Smooth muscle cell (in vitro differentiated cells): ENCODE data around the gene ADIRF. TPM values are rescaled to one million over a fixed set of nuclear protein-coding genes. Genes with fewer than 3 reads are reported as not detected.

ENCODE experiments used
- DNase-seq: peaks from one replicate; lab custom pipeline; 2025; ENCODE audit not compliant: unreplicated experiment; lab: John Stamatoyannopoulos, UW
- H2AFZ ChIP-seq: fragments of 200-600 bp; sonication (generic); 2 replicates; pipeline ENCODE4 v1.6.0; 2016; ENCODE audit warnings: antibody characterized with exemption, low read depth, mild to moderate bottlenecking
- H3F3A ChIP-seq: fragments of 200-600 bp; sonication (generic); 2 replicates; pipeline ENCODE4 v1.6.0; 2017; ENCODE audit warnings: antibody characterized with exemption, low read depth
- H3K27ac ChIP-seq: fragments of 200-600 bp; sonication (generic); 2 replicates; pipeline ENCODE4 v1.5.1; 2016; ENCODE audit warnings: low read depth, mild to moderate bottlenecking
- H3K27me3 ChIP-seq: fragments of 200-600 bp; sonication (generic); 2 replicates; pipeline ENCODE4 v1.6.1; 2016; ENCODE audit warnings: low read depth, mild to moderate bottlenecking
- H3K36me3 ChIP-seq: fragments of 200-600 bp; sonication (generic); 2 replicates; pipeline ENCODE4 v1.5.1; 2016; ENCODE audit warnings: low read depth
- H3K4me1 ChIP-seq: fragments of 200-600 bp; sonication (generic); 2 replicates; pipeline ENCODE4 v1.5.1; 2016; ENCODE audit warnings: low read depth
- H3K4me2 ChIP-seq: fragments of 200-600 bp; sonication (generic); 2 replicates; pipeline ENCODE4 v1.6.0; 2016; ENCODE audit warnings: mild to moderate bottlenecking
- H3K4me3 ChIP-seq: fragments of 200-600 bp; sonication (generic); 2 replicates; pipeline ENCODE4 v1.5.1; 2016; ENCODE audit warnings: mild to moderate bottlenecking
- H3K79me2 ChIP-seq: fragments of 200-600 bp; sonication (generic); 2 replicates; pipeline ENCODE4 v1.6.0; 2016; ENCODE audit warnings: low read depth, mild to moderate bottlenecking
- H3K9ac ChIP-seq: fragments of 200-600 bp; sonication (generic); 2 replicates; pipeline ENCODE4 v1.6.0; 2016; ENCODE audit warnings: low read depth
- H3K9me3 ChIP-seq: fragments of 200-600 bp; sonication (generic); replicated peaks from 2 replicates; pipeline ENCODE4 v1.5.1; 2016; ENCODE audit warnings: low read depth
- H4K20me1 ChIP-seq: fragments of 200-600 bp; sonication (generic); 2 replicates; pipeline ENCODE4 v1.6.0; 2016; ENCODE audit warnings: low read depth
- WGBS: methylation state at CpG from one replicate; pipeline ENCODE4 v1.1.7; 2016; ENCODE audit warnings: low lambda C conversion rate; 5-methylcytosine and 5-hydroxymethylcytosine counted together
- polyA plus RNA-seq: library from polyadenylated mRNA; unstranded; fragments of >200 nt; fragmentation: Nextera tagmentation; extraction: Ambion mirVana; gene quantifications from 2 replicates; pipeline ENCODE4 v1.2.1, GENCODE V29; 2016
- total RNA-seq: library from RNA; depleted of rRNA; stranded (reverse); fragments of >200 nt; gene quantifications from 2 replicates; pipeline ENCODE4 v1.2.3, GENCODE V29; 2014
- TF ChIP-seq, protein P1 (sequence below): fragments of 200-600 bp; sonication (generic); IDR thresholded peaks from 2 replicates; pipeline ENCODE4 v1.5.1; 2017; ENCODE audit warnings: borderline replicate concordance, mild to moderate bottlenecking, antibody characterized with exemption; ENCODE audit not compliant: insufficient read depth, poor library complexity, severe bottlenecking

The ADIRF gene
- total and polyA plus RNA-seq, 2 experiments from 2014 or later, result 0.99 TPM; not detected in 1

DNA sequence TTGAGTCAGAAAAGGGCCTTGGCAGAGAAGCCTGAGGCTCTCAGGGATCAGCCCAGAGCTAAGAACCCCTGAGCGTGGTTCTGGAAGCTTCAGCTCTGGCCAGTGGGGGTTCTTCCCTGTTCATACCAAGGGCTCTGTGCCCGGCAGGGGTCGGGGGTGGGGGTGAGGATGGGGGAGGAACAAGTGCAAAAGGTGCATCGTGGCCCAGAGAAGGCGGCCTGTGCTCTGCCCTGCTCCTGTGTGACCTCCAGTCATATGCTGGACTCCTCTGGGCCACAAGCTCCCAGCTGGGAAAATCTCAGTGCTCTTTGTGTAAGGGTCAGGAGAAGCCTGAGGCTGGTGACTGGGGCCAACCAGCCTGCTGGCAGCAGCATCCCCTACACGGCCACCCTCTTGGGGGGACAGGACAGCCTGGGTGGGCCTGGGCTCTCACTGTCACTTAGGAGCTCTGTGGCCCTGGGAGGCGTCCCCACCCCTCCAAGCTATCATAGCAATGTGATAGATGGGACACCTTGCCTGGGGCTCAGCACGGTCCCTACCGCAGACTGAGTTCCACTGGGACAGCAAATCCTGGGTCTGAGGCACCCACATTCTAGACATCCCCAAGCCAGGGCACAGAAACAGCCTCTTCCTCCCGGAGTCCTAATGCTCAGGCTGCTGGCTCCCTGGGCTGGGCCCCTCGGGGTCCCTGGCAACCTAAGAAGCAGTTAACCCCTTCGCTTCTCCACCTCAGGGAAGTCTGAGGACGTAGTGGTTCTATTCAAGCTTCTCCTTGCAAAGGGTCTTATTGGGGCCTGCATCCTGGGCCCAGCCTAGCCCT, 13.4 kb upstream of the ADIRF start:
- H3K27me3 ChIP-seq, result no peaks in the 10 kb centered on the region
- H3K36me3 ChIP-seq, result no peaks in the 10 kb centered on the region
- H2AFZ ChIP-seq, result peak overlapping the region; percentile 82
- no peak overlapping the region for H3K9ac ChIP-seq
- H3K27ac ChIP-seq, result peak overlapping the region; percentile 51
- 52% methylated on average over 13 of the region's 13 CpGs for WGBS
- TF ChIP-seq, protein P1, sequence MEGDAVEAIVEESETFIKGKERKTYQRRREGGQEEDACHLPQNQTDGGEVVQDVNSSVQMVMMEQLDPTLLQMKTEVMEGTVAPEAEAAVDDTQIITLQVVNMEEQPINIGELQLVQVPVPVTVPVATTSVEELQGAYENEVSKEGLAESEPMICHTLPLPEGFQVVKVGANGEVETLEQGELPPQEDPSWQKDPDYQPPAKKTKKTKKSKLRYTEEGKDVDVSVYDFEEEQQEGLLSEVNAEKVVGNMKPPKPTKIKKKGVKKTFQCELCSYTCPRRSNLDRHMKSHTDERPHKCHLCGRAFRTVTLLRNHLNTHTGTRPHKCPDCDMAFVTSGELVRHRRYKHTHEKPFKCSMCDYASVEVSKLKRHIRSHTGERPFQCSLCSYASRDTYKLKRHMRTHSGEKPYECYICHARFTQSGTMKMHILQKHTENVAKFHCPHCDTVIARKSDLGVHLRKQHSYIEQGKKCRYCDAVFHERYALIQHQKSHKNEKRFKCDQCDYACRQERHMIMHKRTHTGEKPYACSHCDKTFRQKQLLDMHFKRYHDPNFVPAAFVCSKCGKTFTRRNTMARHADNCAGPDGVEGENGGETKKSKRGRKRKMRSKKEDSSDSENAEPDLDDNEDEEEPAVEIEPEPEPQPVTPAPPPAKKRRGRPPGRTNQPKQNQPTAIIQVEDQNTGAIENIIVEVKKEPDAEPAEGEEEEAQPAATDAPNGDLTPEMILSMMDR, result no peak
- no peaks in the 10 kb centered on the region for H3K9me3 ChIP-seq
- peak overlapping the region; percentile 74 for H3K4me2 ChIP-seq
- H3F3A ChIP-seq, result no peaks in the 10 kb centered on the region
- no peak for DNase-seq
- no peaks in the 10 kb centered on the region for H3K79me2 ChIP-seq
- no peak overlapping the region for H3K4me3 ChIP-seq
- H3K4me1 ChIP-seq, result peaks cover 34% of the 10 kb centered on the region
- no peaks in the 10 kb centered on the region for H4K20me1 ChIP-seq

DNA sequence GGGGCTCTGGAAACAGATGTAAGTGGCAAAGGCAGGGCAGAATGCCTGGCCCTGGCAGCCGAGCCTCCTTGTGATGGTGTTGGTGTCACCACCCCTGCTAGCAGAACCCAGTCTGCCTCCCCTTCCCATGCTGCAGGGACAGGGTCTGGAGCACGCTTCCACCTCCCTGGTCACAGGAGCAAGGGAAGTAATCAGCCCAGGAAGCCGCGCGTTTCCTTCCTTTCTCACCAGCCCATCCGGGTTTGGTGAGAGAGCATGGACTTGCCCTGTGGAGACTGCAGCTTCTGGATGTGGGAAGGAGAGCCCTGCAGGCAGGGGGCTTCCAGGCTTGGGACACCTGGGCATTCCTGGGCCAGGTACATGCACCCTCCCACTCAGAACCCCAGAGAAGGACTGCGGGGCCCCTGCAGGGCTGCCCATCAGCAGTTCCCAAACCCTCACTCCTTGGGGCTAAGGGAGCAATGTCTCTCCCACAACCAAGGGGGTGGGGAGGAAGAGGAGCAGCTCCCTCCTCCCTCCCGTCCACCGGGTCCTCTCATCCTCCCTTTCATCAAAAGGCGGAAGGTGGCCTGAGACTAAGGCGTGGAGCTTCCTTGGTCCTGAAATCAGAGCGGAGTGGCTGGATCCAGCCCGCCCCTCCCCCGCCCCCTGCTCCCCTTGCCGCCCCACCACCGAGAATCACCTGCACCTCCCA, 12.6 kb upstream of the ADIRF start:
- Histone ChIP-seq H2AFZ (no peak overlapping the region), H4K20me1 (no peaks in the 10 kb centered on the region), H3K9ac (no peak overlapping the region), H3K4me2 (peak overlapping the region; percentile 74), H3K36me3 (no peaks in the 10 kb centered on the region), H3K27me3 (no peaks in the 10 kb centered on the region), H3K4me1 (peaks cover 34% of the 10 kb centered on the region), H3K79me2 (no peaks in the 10 kb centered on the region), H3F3A (no peaks in the 10 kb centered on the region), H3K4me3 (no peak overlapping the region), H3K9me3 (no peaks in the 10 kb centered on the region), H3K27ac (no peak overlapping the region)
- 69% methylated on average over 12 of the region's 16 CpGs for WGBS
- DNase-seq, result no peak
- TF ChIP-seq, protein P1, result no peak

DNA sequence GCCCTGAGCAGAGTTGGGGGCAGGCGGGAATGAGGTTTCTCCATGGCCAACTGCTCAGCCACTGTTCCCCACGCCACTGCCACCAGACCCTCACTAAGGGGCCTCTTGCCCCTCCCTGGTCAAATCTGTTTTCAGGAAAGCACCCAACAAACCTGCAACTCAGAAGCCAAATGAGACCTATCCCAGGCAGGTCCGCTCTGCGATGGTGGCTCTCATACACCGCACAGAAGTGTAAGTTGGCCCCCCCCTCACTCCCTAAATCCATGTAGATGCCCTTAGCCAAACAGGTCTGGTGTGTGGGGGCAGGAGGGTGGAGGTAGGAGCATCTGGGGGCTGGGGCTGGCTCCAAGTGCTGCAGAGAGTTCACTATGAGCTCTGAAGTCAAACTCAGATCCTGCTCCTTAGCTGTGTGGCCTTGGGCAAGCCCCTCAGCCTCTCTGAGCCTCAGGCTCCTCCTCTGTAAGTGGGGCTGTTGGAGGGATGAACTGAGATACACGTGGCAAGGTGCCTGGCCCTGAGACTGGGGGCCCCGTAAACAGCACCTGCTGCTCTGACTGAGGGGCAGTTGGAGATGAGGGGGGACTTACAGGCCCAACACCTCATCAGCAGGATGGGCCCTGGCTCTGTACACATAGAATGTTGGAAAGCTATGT, 12.0 kb upstream of the ADIRF start:
- no peak overlapping the region for H3K9ac ChIP-seq
- H2AFZ ChIP-seq, result no peak overlapping the region
- no peak overlapping the region for H3K4me3 ChIP-seq
- no peaks in the 10 kb centered on the region for H3K9me3 ChIP-seq
- H3F3A ChIP-seq, result no peaks in the 10 kb centered on the region
- no peak for DNase-seq
- H4K20me1 ChIP-seq, result no peaks in the 10 kb centered on the region
- no peak overlapping the region for H3K4me2 ChIP-seq
- H3K4me1 ChIP-seq, result peaks cover 34% of the 10 kb centered on the region
- no peak overlapping the region for H3K27ac ChIP-seq
- WGBS, result 78% methylated on average over 7 of the region's 7 CpGs
- TF ChIP-seq, protein P1, result no peak
- no peaks in the 10 kb centered on the region for H3K36me3 ChIP-seq
- no peaks in the 10 kb centered on the region for H3K79me2 ChIP-seq
- no peaks in the 10 kb centered on the region for H3K27me3 ChIP-seq
